Brain microvascular endothelial cell (primary cell): ENCODE measurements around the gene AUTS2.

Experiments used
- DNase-seq: peaks from one replicate; pipeline ENCODE4 v3.0.0-alpha.2; 2020
- H3K27ac ChIP-seq: fragments of 250-450 bp; sonication (Bioruptor Pico); 2 replicates; pipeline ENCODE4 v1.5.1; 2020; ENCODE audit warnings: mild to moderate bottlenecking, moderate library complexity
- H3K27me3 ChIP-seq: fragments of 250-450 bp; sonication (Bioruptor Pico); replicated peaks from 2 replicates; pipeline ENCODE4 v1.5.1; 2020; ENCODE audit warnings: mild to moderate bottlenecking
- H3K36me3 ChIP-seq: fragments of 250-450 bp; sonication (Bioruptor Pico); replicated peaks from 2 replicates; pipeline ENCODE4 v1.5.1; 2020; ENCODE audit warnings: mild to moderate bottlenecking
- H3K4me3 ChIP-seq: 2 replicates; pipeline ENCODE4 v1.5.1; 2011; ENCODE audit warnings: low read depth, mild to moderate bottlenecking, control low read depth, low read length, moderate library complexity
- CTCF ChIP-seq: IDR thresholded peaks from 2 replicates; pipeline ENCODE4 v1.5.1; 2011; ENCODE audit warnings: low read depth, mild to moderate bottlenecking, moderate library complexity, low read length, control low read depth, inconsistent platforms; ENCODE audit errors: missing control alignments
- in situ Hi-C: cut with HindIII; loops from 2 replicates; pipeline ENCODE4 v1.10.0; 2017; ENCODE audit warnings: low sequenced_read_pairs, low pct_ligation_motif_present

The AUTS2 gene

GRCh38 chr7:69567800-69568199, 30.5 kb upstream of the AUTS2 start:
- H3K36me3 ChIP-seq: no peaks in the 10 kb centered on the region
- H3K27ac ChIP-seq: no peak overlapping the region
- DNase-seq: no peak
- no peaks in the 10 kb centered on the region for H3K27me3 ChIP-seq
- H3K4me3 ChIP-seq: no peak overlapping the region
- in situ Hi-C loops: no loop called here
- TF ChIP-seq CTCF: no peak

- no peak for TF ChIP-seq CTCF
- DNase-seq: no peak
- Histone ChIP-seq H3K4me3 (no peak overlapping the region), H3K27me3 (no peaks in the 10 kb centered on the region), H3K27ac (no peak overlapping the region), H3K36me3 (no peaks in the 10 kb centered on the region)
- in situ Hi-C loops: no loop called here
Observed at GRCh38 chr7:69568266-69568665, 30.0 kb upstream of the AUTS2 start.

- DNase-seq: no peak
Observed at GRCh38 chr7:69575651-69576050, 22.6 kb upstream of the AUTS2 start.

GRCh38 chr7:69577221-69577620, 21.1 kb upstream of the AUTS2 start:
- H3K36me3 ChIP-seq: no peaks in the 10 kb centered on the region
- no peak overlapping the region for H3K4me3 ChIP-seq
- H3K27me3 ChIP-seq: no peaks in the 10 kb centered on the region
- H3K27ac ChIP-seq: no peak overlapping the region
- DNase-seq: no peak
- no peak for TF ChIP-seq CTCF
- in situ Hi-C loops: no loop called here

More at GRCh38 chr7:69575651-69576050, 22.6 kb upstream of the AUTS2 start:
- Histone ChIP-seq H3K4me3 (no peak overlapping the region), H3K36me3 (no peaks in the 10 kb centered on the region), H3K27ac (no peak overlapping the region), H3K27me3 (no peaks in the 10 kb centered on the region)
- in situ Hi-C loops: no loop called here
- no peak for TF ChIP-seq CTCF

GRCh38 chr7:69585169-69585568, 13.1 kb upstream of the AUTS2 start:
- H3K36me3 ChIP-seq: no peaks in the 10 kb centered on the region
- H3K27ac ChIP-seq: no peak overlapping the region
- H3K4me3 ChIP-seq: no peak overlapping the region
- H3K27me3 ChIP-seq: no peaks in the 10 kb centered on the region
- no peak for TF ChIP-seq CTCF
- no peak for DNase-seq
- in situ Hi-C loops: no loop called here

- Histone ChIP-seq H3K36me3 (no peaks in the 10 kb centered on the region), H3K27ac (no peak overlapping the region), H3K4me3 (no peak overlapping the region), H3K27me3 (no peaks in the 10 kb centered on the region)
- in situ Hi-C loops: no loop called here
- no peak for DNase-seq
- no peak for TF ChIP-seq CTCF
Observed at GRCh38 chr7:69586321-69586720, 12.0 kb upstream of the AUTS2 start.
